Mesendoderm (in vitro differentiated cells): ENCODE results near the gene PRKD3.

Experiments
- DNase-seq: peaks from one replicate; pipeline ENCODE4 v3.0.0; 2013
- H2AK5ac ChIP-seq: 2 replicates; pipeline ENCODE4 v1.6.1; 2013; ENCODE audit warnings: low read length, inconsistent platforms
- H2BK120ac ChIP-seq: 2 replicates; pipeline ENCODE4 v1.6.1; 2013; ENCODE audit warnings: low read depth, mild to moderate bottlenecking, low read length, moderate library complexity, mixed read lengths
- H2BK15ac ChIP-seq: replicated peaks from 2 replicates; pipeline ENCODE4 v1.6.1; 2013; ENCODE audit warnings: low read depth, mild to moderate bottlenecking, moderate library complexity
- H2BK5ac ChIP-seq: 2 replicates; pipeline ENCODE4 v1.6.1; 2013; ENCODE audit warnings: low read length, inconsistent platforms
- H3K18ac ChIP-seq: 2 replicates; pipeline ENCODE4 v1.6.1; 2013; ENCODE audit warnings: mild to moderate bottlenecking, low read length, mixed read lengths
- H3K23ac ChIP-seq: one replicate; pipeline ENCODE4 v1.6.1; 2013; ENCODE audit warnings: low read length
- H3K27ac ChIP-seq: 2 replicates; pipeline ENCODE4 v1.5.1; 2013; ENCODE audit warnings: low read depth, mild to moderate bottlenecking, inconsistent platforms, low read length, moderate library complexity
- H3K27me3 ChIP-seq: 2 replicates; pipeline ENCODE4 v1.6.1; 2013; ENCODE audit warnings: low read length, control low read depth, mild to moderate bottlenecking, inconsistent platforms; ENCODE audit not compliant: insufficient read depth, poor library complexity
- H3K36me3 ChIP-seq: 2 replicates; pipeline ENCODE4 v1.6.1; 2013; ENCODE audit warnings: low read length, inconsistent platforms; ENCODE audit not compliant: control insufficient read depth, insufficient read depth
- H3K4ac ChIP-seq: one replicate; pipeline ENCODE4 v1.6.1; 2013; ENCODE audit warnings: low read depth, mild to moderate bottlenecking, low read length, moderate library complexity
- H3K4me1 ChIP-seq: 2 replicates; pipeline ENCODE4 v1.6.1; 2013; ENCODE audit warnings: low read depth, low read length, inconsistent platforms; ENCODE audit not compliant: control insufficient read depth
- H3K4me2 ChIP-seq: 2 replicates; pipeline ENCODE4 v1.6.1; 2013; ENCODE audit warnings: low read length
- H3K4me3 ChIP-seq: 2 replicates; pipeline ENCODE4 v1.5.1; 2013; ENCODE audit warnings: mild to moderate bottlenecking, low read length
- H3K56ac ChIP-seq: one replicate; pipeline ENCODE4 v1.6.1; 2013; ENCODE audit warnings: low read length
- H3K79me1 ChIP-seq: 2 replicates; pipeline ENCODE4 v1.6.1; 2013; ENCODE audit warnings: low read length, inconsistent platforms
- H3K79me2 ChIP-seq: 2 replicates; pipeline ENCODE4 v1.6.1; 2013; ENCODE audit warnings: mild to moderate bottlenecking, low read length; ENCODE audit not compliant: control insufficient read depth, insufficient read depth
- H3K9ac ChIP-seq: 2 replicates; pipeline ENCODE4 v1.6.1; 2013; ENCODE audit warnings: low read length, inconsistent platforms
- H4K5ac ChIP-seq: one replicate; pipeline ENCODE4 v1.6.1; 2013; ENCODE audit warnings: low read length
- H4K8ac ChIP-seq: one replicate; pipeline ENCODE4 v1.6.1; 2013; ENCODE audit warnings: low read depth, mild to moderate bottlenecking, control low read depth, low read length, moderate library complexity
- WGBS: extraction: QIAGEN DNeasy Blood & Tissue Kit; methylation state at CpG from one replicate; pipeline ENCODE4 v1.1.7; 2013; ENCODE audit warnings: low lambda C conversion rate, missing lambda C conversion rate; ENCODE audit not compliant: insufficient coverage; ENCODE audit errors: extremely low coverage; 5-methylcytosine and 5-hydroxymethylcytosine counted together

The PRKD3 gene

DNA sequence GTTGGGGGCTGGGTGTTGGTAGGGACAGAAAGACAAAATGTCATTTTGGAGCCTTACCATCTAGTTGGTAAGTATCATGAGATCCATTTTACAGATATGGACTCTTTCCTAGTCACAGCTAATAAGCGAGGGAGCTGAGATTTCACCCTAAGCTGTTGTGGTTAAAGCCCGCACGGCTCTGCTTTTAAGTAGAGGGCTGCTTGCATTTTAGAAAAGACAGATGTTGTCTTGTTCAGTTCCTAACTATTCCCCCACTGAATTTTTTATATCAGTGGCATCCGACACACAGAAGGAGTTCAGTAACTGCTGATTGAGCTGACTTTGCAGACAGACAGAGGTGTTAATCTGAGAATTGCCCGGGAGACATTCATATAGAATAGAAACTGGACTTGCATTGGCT lies 23.5 kb upstream of the PRKD3 start:
- no CpG with 5 or more reads among the region's 5 CpGs for WGBS
- Histone ChIP-seq H3K79me2 (no peaks in the 10 kb centered on the region), H3K4me2 (no peak overlapping the region), H2BK15ac (peak overlapping the region; percentile 58), H3K4me1 (peaks cover 18% of the 10 kb centered on the region), H4K8ac (no peak overlapping the region), H3K4me3 (no peak overlapping the region), H3K23ac (no peak overlapping the region), H2AK5ac (no peak overlapping the region), H3K18ac (peak overlapping the region; percentile 82), H3K79me1 (no peaks in the 10 kb centered on the region), H3K9ac (no peak overlapping the region), H3K27ac (no peak overlapping the region), H4K5ac (no peak overlapping the region), H3K4ac (no peak overlapping the region), H3K36me3 (no peaks in the 10 kb centered on the region), H3K27me3 (no peaks in the 10 kb centered on the region), H2BK120ac (no peak overlapping the region), H3K56ac (peak overlapping the region; percentile 50), H2BK5ac (no peak overlapping the region)
- DNase-seq = no peak

DNA sequence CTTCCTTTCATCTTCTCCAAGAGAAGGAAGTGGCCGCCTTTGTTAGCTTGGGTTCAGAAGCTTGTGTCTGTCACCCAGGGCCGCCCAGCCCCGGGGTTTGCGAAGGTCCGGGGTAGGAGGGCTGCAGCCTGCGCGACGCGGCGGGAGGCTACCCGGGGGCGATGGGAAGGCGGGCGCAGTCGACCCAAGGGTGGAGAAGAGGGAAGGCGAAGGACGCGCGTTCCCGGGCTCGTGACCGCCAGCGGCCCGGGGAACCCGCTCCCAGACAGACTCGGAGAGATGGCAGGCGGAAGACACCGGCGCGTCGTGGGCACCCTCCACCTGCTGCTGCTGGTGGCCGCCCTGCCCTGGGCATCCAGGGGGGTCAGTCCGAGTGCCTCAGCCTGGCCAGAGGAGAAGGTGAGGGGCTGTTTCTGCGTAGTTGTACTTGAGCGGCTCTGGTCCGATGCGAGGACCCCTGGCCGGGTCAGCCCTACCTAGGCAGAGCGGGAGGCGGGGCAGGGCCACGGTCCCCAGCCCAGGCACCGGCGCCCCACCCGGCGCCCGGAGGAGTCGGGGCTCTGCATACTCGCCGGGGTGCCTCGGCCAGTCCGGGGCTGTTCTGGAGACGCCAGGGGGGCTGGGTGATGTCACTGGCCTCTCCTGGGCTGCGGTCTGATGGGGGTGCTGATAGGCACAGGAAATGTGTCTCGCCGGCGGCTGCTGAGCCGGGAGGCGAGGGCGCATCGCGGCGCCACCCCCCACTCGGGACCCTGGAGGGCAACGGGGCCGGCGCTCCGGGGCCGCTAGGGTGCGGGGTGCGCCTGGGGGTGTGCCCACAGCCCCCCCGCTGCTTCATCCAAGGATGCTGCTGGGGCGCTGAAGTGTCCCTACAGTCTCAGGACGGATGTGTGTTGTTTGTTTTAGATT lies 20.1 kb upstream of the PRKD3 start, which contains the start of gene QPCT:
Gene QPCT, plus strand, starts transcription at position 178 of the 909 bp plus-strand sequence. Its CDS starts 102 bp downstream, at position 280.
- Histone ChIP-seq H2BK15ac (peak within 1 kb of the TSS; percentile 86), H3K79me2 (no peaks in the 10 kb centered on the region), H3K4me2 (peak within 1 kb of the TSS; percentile 56), H2BK5ac (peak within 1 kb of the TSS; percentile 17), H4K8ac (peak within 1 kb of the TSS; percentile 0), H2AK5ac (peak within 1 kb of the TSS; percentile 0), H3K4ac (peak within 1 kb of the TSS; percentile 98), H3K9ac (peak within 1 kb of the TSS; percentile 63), H3K4me3 (peak within 1 kb of the TSS; percentile 3), H3K79me1 (no peaks in the 10 kb centered on the region), H3K4me1 (peaks cover 16% of the 10 kb centered on the region), H3K56ac (peak within 1 kb of the TSS; percentile 88), H3K27ac (peak within 1 kb of the TSS; percentile 74), H2BK120ac (peak within 1 kb of the TSS; percentile 70), H4K5ac (peak within 1 kb of the TSS; percentile 18), H3K23ac (peak within 1 kb of the TSS; percentile 68), H3K18ac (peak within 1 kb of the TSS; percentile 51), H3K36me3 (no peaks in the 10 kb centered on the region), H3K27me3 (no peaks in the 10 kb centered on the region)
- no CpG with 5 or more reads among the region's 73 CpGs for WGBS
- peak; percentile 62 for DNase-seq

DNA sequence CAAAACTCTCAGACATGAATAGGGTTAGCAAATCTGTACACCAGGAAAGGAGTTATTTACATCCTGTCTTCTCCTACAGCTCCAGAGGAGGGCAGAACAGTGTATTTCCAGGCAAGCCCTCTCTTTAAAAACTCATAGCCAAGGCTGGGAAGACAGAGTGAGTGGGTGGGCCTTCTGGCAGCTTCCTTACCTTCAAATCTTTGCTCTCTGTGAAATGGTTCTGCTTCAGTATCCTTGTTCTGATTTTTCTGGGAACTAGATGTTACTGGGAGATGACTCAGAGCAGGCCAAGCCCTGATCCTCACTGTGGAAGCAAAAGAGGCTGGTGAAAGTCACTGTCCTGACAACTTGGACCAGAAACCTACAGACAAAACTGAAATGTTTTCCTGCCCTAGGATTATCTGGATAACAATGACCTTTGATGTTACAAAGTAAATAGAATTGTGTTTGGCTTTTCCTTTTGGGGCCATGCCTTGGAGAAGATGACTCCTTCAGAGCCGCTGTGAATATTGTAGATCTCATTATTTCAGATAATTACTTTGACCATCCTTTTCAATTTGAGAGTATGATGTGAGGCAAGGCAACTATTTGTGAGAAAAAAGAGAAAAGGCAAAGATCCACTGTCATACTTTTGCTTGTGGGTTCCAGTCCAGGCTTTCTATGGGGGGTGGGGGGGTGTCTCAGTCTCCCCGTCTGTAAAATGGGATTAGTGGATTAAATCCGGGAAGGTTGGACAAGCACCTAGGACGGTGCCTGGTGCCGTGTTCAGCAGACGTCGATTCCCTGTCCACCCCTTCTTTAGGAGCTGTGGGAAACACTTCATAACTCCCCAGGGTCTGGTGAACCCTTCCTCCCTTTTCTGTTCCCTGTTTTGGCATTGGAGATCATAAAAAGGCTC lies 19.2 kb upstream of the PRKD3 start:
- Histone ChIP-seq H3K4me1 (peaks cover 9% of the 10 kb centered on the region), H3K4me3 (no peak overlapping the region)
- DNase-seq = peak; percentile 90

DNA sequence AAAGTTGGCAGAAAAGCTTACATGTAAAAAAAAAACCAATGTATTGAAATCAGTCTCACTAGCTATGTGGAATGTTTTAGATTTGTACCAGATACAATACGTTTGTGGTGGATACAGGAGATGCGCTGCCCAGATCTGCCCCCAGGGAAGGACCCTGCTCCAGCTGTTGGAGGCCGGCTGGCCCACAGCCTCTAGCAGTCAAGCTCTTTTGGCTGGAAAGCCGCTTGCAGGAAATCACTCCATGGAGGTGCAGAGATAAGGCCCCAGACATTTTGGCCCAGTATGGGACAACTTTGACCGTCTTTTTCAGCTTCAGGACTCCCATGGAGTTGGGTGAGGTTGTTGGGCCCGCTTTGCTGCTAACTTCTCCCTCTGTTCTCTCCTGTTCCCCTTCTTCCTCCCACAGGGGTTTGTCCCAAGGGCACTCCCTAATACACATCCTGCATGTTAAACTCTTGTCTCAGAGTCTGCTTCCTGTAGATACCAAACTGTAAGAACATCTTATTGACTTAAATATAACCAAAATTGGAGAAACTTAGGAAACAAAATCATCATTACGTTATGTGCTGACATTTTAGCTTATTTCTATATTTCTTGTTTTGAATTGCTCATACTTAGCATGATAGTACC lies 18.1 kb upstream of the PRKD3 start:
- DNase-seq = peak; percentile 90
- Histone ChIP-seq H3K36me3 (no peaks in the 10 kb centered on the region), H3K23ac (no peak overlapping the region), H3K56ac (peak overlapping the region; percentile 74), H3K4ac (no peak overlapping the region), H3K18ac (peak overlapping the region; percentile 71), H3K79me2 (no peaks in the 10 kb centered on the region), H2BK120ac (peak overlapping the region; percentile 34), H3K79me1 (no peaks in the 10 kb centered on the region), H3K4me3 (no peak overlapping the region), H3K27me3 (no peaks in the 10 kb centered on the region), H3K27ac (peak overlapping the region; percentile 53), H3K4me2 (no peak overlapping the region), H2BK15ac (no peak overlapping the region), H2BK5ac (peak overlapping the region; percentile 24), H4K8ac (no peak overlapping the region), H4K5ac (peak overlapping the region; percentile 33), H2AK5ac (no peak overlapping the region), H3K9ac (no peak overlapping the region), H3K4me1 (peaks cover 6% of the 10 kb centered on the region)
- WGBS = no CpG with 5 or more reads among the region's 7 CpGs

More for the DNA sequence above, 19.2 kb upstream of the PRKD3 start:
- Histone ChIP-seq H3K18ac (peak overlapping the region; percentile 51), H2BK15ac (peak overlapping the region; percentile 45), H3K27me3 (no peaks in the 10 kb centered on the region), H3K56ac (peak overlapping the region; percentile 88), H4K8ac (no peak overlapping the region), H2BK5ac (peak overlapping the region; percentile 17), H3K23ac (no peak overlapping the region), H3K4me2 (peak overlapping the region; percentile 56), H3K79me2 (no peaks in the 10 kb centered on the region), H3K9ac (peak overlapping the region; percentile 63), H3K27ac (peak overlapping the region; percentile 74), H3K79me1 (no peaks in the 10 kb centered on the region), H2BK120ac (peak overlapping the region; percentile 70), H2AK5ac (peak overlapping the region; percentile 0), H3K36me3 (no peaks in the 10 kb centered on the region), H4K5ac (peak overlapping the region; percentile 18), H3K4ac (peak overlapping the region; percentile 98)
- WGBS = no CpG with 5 or more reads among the region's 7 CpGs

DNA sequence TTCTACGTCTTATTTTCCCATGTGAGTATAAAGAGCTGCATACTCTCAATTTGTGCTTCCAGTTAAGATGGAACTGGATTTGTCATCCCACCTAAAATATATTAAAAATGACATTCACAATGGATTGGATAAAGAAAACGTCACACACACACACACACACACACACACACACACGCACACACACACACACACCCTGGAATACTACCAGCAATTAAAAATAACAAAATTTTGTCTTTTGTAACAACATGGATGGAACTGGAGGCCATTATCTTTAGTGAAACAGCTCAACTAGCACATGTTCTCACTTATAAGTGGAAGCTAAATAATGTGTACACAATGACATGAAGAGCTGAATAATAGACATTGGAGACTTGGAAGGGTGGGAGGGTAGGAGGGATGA lies 16.0 kb upstream of the PRKD3 start:
- Histone ChIP-seq H4K5ac (no peak overlapping the region), H3K27ac (no peak overlapping the region), H2BK15ac (no peak overlapping the region), H2AK5ac (no peak overlapping the region), H3K27me3 (no peaks in the 10 kb centered on the region), H3K56ac (no peak overlapping the region), H3K79me1 (no peaks in the 10 kb centered on the region), H3K79me2 (no peaks in the 10 kb centered on the region), H2BK5ac (no peak overlapping the region), H3K18ac (peak overlapping the region; percentile 18), H2BK120ac (no peak overlapping the region), H3K4me1 (peaks cover 6% of the 10 kb centered on the region), H3K4ac (no peak overlapping the region), H4K8ac (peak overlapping the region; percentile 28), H3K9ac (no peak overlapping the region), H3K36me3 (no peaks in the 10 kb centered on the region), H3K4me3 (no peak overlapping the region), H3K4me2 (no peak overlapping the region), H3K23ac (no peak overlapping the region)
- no CpG with 5 or more reads among the region's 3 CpGs for WGBS
- no peak for DNase-seq
